CD4-positive, alpha-beta T cell treated with Interleukin-2 at 100 ng/mL for 4 hours (primary cell): Measurements from ENCODE around the gene MLH3.

Experiments used
- DNase-seq: peaks from one replicate; pipeline ENCODE4 v3.0.0-alpha.2; 2020; ENCODE audit warnings: low spot score

The MLH3 gene

DNA sequence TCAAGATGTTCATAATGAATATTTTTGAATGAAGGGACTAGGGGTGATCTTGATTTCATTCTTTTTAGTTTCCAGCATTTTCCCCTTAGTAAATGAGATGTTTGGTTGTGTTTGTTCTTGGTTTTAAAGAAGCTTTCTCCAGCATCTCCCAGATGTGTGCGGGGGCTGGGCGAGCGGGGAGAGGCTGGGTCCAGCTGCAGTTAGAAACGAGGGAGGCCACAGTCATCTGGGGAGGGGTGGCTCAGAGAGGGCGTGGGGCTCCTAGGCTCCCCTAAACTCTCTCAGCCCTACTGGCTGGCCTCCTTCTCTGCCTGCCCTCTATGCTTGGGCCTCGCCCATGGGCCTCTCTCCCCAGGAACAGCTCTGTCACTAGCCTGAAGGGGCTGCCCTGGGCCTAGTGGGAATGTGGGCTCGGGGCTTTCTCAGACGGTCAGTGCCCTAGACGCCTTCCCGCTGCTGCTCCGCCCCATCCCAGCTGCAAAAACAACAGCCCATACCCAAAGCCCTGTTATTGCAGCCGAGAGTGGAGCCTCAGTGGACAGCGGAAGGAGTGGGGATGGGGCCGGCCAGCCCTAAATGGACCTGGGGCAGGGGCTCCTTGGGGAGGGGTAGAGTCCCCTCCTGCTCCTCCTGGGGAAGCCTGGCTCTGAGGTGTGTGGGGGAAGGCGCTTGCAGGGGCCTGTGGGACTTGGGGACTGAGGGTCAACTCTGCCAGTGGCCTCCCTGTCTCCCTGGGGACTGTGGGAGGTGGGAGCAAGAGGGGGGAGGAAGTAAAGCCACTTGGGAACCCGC is 66.8 kb downstream of the MLH3 start:
- no peak for DNase-seq

GRCh38 chr14:74983343-74983742 is 67.9 kb downstream of the MLH3 start:
- no peak for DNase-seq

- DNase-seq: no peak
Observed at GRCh38 chr14:74982661-74983060, 68.6 kb downstream of the MLH3 start.

DNA sequence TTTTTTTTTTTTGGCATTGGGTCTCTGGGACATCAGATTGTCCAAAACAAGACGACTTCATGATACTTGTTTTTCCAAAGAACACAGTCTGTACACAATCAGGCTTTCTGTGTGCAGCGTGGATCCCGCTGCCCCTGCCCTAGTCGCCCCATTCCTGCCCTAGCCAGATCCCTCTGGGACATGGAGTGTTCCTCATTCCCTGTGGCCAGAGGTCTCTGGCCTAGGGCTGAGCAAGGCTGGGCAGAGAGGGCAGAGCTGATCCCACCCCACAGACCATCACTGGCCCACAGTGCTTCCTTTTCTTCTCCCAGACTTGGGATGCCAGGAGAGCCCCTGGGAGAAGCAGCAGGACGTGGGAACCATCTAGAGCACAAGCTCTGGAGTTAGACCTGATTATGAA is 69.4 kb downstream of the MLH3 start:
- no peak for DNase-seq

DNA sequence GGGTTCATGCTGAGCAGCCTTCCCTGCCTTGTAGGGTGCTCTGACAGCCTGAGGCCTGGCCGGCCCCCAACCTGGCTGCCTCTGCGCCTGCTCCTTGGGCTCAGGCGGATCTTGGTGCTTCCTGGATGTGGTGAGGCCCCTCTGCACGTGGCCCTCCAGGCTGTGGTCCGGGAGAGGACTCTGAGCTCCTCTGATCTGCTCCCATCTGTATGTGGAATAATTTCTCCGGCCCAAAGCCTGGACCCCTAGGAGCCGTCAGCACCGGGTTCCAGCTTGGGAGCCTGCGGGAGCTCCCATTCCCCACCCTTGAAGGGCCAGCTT is 69.8 kb downstream of the MLH3 start:
- no peak for DNase-seq

DNA sequence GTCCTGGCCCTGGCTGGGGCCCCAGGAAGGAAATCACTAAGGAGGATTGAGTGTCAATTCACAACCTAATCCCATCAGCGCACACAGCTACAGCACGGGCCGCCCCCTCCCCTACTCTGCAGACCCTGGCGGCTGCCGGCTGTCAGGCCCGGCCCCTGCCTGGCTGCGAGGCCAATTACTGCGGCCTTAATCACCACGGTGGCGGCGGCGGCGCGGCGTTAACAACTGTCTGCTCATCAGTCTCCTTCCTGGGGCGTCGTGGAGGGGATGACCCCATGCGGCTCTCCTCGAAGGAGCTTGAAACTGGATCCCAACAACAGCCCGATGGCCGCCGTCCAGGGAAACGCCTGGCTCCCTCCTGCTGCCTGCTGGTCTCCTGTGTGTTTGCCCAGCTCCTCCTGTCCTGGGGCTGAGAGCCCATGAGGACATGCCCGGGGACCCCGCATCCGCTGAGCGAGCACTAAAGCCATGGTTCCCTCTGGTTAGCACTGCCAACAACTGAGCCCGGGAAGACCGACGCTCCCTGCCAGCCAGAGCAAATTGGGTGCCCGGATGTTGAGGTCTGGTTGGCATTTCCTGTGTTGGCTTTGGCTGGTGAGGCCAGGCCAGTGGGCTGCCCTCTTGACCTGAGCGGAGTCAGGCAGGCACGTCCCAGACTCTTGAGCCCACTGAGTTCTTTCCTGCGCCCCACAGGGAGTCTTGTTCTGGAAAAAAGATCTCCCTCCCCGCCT is 70.4 kb downstream of the MLH3 start:
- no peak for DNase-seq

- DNase-seq: no peak
Observed at GRCh38 chr14:74980398-74980730, 70.9 kb downstream of the MLH3 start.

DNA sequence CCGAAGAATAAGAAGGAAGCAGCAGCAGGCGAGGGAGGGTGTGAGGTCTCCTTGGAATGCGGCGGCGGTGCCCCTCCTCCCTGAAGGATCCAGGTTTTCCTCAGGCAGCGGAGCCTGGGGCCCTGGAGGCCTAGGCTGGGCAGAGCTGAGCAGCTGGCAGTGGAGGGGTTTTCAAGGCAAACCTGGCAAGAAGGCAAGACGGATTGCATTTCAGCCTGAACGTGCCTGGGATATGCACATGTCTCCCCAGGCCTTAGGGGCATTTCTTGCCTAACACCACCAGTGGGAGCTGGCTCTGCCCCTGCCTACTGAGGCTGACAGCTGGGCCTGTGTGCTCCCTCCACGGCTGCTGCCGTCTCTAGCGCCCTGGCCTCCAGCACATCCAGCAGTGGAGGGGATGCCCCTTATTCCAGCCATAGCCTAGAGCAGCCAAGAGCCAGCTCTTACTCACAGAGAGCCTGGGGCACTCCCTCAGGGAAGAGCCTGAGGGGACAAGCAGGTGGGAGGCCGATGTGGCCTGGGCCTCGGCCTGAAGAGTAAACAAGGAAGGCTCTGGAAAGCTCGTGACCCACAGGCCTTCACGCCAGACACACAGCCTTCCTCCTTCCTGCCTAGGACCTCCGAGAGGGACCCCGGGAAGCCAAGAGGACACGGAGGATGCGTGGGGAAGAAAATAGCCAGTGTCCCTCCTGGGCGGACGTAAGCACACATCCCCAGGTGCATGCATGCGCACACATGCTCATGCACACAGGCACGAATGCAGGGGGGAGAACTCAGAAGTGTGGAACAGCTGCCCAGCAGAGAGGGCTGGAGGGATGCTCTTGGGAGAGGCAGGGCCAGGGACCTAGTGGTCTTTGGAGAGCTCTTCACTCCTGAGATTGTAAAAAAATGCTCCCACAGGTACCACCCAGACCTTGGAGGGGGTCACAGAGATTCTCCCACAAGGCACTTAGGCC is 71.5 kb downstream of the MLH3 start:
- DNase-seq: no peak

DNA sequence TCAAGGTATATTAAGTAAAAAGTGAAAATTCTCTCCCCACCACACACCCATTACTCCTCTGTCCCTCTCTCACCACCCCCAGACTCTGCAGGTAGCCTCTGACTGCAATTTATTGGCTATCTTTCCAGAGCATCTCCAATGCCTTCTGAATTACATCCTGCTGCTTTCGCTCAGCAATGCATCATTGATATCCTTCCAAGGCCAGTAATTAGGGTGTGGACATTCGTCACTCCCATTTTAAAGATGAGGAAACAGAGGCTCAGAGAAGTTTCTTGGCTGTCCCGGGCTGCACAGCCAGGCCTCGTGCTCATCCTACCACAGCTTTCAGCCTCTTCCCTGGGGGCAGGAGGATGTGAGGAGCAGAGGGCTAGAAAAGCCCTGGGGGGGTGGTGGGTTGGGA is 72.2 kb downstream of the MLH3 start:
- no peak for DNase-seq

DNA sequence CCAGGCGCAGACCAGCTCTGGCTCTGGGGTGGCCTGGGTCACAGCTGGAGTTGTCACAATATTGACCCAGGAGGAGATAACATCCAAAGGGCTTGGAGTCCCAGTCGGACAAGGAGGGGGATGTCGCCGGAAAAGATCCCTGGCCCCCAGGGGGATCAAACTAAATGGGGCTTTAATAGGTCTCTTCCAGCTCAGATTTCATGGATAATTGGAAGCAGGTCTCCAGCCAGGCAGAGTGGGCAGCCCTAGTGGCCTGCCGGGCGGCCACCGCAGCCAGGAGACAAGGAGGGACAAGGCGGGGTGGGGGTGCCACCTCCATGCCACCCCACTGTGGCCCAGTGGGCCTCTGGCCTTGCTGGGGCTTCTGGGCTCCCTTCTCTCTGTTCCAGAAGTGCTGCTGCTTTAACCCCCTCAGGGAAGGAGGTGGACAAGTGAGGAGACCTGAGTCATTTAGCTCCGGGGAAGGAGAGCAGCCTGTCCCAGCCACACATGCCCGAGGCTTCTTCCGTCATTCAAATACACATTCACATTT is 72.8 kb downstream of the MLH3 start:
- no peak for DNase-seq

GRCh38 chr14:74977901-74978385 is 73.3 kb downstream of the MLH3 start:
- no peak for DNase-seq

GRCh38 chr14:74977164-74977900 is 73.9 kb downstream of the MLH3 start:
- no peak for DNase-seq

DNA sequence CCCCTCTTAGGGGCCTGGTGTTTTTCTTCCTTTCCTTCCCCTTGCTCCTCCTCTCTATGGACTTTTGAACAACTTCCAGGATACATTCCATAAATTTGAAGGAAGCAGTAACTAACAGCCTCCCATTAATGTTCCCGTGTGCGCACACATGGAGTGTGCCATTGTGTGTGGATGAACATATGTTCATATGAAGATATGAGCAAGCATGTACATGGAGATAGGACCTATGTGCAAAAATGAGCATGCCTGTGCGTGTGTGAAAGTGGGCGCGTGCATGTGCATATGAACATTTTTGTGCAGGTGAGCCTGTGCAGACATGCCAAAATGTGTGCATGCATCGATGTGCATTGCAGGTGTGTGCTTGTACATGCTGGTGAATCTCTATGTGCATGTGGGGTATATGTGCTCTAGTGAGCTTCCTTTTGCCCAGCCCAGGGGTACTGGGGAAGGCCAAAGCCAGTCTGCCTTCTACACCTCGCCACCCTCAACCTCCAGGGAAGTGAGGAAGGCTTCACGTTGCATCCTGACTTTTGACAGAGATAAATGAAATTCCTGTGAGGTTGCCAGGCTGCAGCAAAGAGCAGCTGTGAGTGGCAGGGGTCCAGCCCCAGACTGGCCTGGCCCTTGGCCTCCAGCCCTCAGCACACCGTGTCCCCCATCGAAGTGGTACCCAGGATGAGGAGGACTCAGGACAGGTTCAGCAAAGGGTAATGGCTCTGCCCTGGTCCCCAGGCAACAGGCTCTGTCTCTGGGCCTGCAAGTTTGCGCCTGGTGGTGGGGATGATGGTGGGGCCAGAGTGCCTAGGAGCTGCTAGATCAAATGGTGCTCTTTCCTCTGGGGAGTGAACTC is 74.8 kb downstream of the MLH3 start:
- DNase-seq: no peak

DNA sequence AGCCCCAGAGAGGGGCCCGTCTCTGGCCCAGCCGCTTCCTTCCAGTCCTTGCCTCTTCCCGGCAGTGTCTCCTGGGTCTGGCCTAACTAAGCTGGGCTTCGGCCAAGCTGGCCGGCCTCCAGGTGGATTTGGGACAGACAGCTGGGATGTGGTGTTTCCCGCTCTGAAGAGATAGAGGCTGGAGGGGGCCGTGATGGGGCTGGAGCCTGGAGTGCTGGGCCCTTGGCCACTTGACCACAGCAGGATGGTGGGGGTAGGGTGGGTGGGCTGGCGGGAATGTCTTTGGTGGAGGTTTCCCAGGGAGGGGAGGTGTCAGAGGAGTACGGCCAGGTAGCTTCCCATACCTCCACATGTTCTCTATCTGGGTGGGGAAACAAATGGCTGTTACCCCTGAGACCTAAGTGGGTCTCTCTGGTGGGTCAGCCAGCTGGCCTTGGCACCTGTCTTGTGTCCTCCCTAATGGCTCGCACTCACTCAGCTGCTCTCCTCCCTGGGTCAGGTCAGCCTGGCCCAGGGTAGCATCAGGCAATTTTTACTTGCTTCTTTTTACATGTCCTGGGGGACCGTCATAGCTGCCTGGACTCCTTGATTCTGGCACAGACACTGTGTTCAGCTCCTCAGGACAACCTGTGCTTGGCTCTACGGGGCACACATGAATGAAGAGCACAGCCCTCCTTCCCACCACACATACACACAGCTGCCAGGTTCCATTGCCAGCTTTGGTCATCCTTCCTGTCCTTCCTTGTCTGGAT is 76.0 kb downstream of the MLH3 start:
- DNase-seq: no peak

GRCh38 chr14:74974364-74975058 is 76.8 kb downstream of the MLH3 start:
- no peak for DNase-seq

DNA sequence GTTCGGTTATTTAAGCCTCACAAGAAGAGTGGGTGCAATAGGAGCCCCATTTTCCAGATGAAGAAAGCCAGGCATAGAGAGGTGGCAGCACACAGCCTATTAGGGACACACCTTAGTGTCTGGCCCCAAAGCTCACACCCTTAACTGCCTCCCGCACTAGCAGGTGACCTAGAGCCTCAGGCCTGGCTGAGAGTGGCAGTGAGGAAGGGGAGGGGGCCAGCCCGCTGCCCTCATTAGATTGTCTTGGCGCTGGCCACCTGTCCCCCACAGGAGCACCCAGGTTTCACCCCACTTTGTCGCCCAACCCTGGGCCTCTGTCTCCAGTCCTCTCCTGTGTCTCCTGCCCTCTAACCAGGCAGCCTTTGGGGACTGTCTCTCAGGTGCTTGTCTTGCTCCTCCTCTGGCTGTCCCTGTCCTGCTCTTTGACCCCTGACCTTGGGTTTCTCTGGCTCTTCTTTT is 77.3 kb downstream of the MLH3 start:
- DNase-seq: no peak

DNA sequence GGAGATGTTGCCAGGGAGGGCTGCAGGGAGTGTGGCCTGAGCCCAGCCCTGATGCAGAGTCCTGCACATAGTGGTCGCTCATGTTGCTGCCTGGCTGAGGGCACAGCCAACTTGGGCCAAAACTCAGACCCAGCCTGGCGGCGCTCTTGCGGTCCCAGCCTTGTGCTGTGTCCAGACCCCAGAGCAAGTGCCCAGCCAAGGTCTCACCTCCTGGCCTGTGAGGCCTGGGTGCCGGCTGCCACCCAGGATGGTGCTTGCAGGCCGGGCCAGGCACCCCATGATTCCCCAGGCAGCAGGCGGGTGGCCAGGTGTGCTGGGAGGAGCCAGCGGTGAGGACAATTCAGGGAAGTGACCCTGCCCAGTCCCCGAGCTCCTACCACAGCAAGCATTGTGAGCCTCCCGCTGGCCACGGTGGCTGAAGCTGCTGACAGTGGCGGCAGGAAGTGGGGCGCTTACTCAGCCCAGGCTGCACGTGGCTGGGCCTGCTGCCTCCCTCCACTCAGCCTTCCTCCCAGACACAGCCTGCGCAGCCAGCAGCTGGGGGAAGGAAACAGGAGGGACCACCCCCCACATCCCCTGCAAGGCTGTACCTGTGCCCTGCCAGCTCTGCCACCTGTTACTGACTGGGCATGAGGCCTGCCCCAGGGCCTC is 78.1 kb downstream of the MLH3 start:
- no peak for DNase-seq

DNA sequence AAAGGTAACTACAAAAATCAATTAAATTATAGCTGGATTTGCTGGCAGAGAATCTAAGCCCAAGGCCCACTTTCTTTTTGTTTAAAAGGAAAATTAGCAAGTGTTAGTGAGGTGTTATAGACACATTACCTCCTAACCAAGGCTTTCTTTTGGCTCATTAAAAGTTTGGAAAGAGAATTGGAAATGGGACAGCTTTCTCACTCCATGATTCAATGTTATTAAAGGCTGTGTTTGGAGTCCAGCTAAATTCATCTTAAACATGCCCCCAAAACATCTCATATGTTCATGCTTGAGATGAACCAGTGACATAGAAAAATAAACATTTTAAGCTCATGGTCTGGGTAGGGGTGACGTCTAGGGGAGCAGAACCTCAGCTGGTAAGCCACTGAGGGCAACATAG is 82.5 kb downstream of the MLH3 start:
- no peak for DNase-seq
